ENCODE data around the gene EHD2.
A peak's percentile ranks its signal among the peaks of the same experiment; 100 is the strongest.

- peak in 3 of 4 experiments; percentile 98 to 99 (median 99) for TF ChIP-seq CTCF (IDR thresholded peaks at IDR 0.05)
- TF ChIP-seq POLR2AphosphoS5 (IDR thresholded peaks at IDR 0.05), result peak; percentile 39
- TF ChIP-seq EP300 (IDR thresholded peaks at IDR 0.05), result no peak
Measured at GRCh38 chr19:47697863-47698609, 15.2 kb upstream of the EHD2 start.

Data from gastroesophageal sphincter (tissue), 3 donors.